Skeletal muscle cell (primary cell): ENCODE measurements around the gene IMMT.
A peak's percentile ranks its signal among the peaks of the same experiment; 100 is the strongest.

Source experiments
- DNase-seq: peaks from one replicate; pipeline ENCODE4 v3.0.0-alpha.2; 2010; ENCODE audit warnings: low read depth
- H3K4me3 ChIP-seq: 2 replicates; pipeline ENCODE4 v1.5.1; 2011; ENCODE audit warnings: low read depth, mild to moderate bottlenecking, control low read depth, low read length, moderate library complexity

IMMT gene

GRCh38 chr2:86227685-86228084 lies 32.4 kb upstream of the IMMT start:
- H3K4me3 ChIP-seq = no peak overlapping the region
- DNase-seq = no peak

GRCh38 chr2:86226636-86227520 lies 31.6 kb upstream of the IMMT start:
- H3K4me3 ChIP-seq = no peak overlapping the region
- DNase-seq = no peak

- H3K4me3 ChIP-seq = no peak overlapping the region
- no peak for DNase-seq
Measured at GRCh38 chr2:86226070-86226469, 30.8 kb upstream of the IMMT start.

DNA sequence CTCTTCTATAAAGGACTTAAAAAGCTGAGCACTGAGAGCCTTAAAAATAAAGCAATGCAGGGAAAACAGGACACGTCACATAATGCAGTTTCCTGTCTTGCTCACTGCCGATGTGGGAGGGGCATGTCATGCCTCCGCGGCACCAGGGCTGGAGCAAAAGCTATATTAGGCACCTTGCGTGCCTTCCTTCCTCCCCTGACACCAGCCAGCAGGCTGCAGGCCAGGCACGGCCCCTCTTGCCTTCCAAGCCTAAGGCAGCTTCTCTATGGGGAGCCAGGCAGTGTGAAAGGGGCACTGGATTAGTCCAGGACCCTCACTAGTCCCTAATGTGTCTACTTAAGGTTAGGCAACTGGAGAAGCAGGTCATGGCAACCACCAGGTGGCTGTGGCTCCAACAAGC lies 30.3 kb upstream of the IMMT start:
- DNase-seq = no peak

DNA sequence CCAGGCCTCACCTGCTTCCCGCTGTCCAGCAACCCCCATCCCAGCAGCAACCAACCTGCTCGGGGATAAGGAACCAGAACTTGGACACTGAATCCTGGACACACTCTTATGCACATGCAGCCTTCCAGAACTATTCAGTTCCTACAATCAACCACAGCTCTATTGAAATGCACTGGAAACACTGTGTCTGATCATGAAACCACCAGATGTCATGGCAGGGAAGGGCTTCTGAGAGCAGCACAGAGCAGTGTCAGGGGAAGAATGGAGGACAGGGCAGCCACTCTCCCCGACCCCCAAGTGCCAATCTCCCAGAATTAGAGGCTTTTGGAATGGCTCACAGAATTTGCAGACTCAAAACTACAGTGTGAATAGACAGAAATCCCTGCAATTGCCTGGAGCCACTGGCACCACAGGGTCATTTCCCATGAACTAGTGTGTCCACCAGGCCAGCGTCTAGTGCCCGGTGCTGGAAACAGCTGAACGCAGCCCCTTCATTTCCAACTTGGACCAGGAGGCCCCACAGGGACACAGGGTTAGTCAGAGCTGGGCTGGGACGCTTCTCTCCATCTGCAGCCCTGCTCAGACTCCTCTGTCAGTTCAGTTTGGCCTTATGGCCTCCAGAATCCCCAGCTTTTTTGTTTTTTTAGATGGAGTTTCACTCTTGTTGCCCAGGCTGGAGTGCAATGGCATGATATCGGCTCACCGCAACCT lies 29.5 kb upstream of the IMMT start:
- DNase-seq = no peak
- H3K4me3 ChIP-seq = no peak overlapping the region

More for the DNA sequence above, 30.3 kb upstream of the IMMT start:
- H3K4me3 ChIP-seq = no peak overlapping the region

GRCh38 chr2:86223927-86224560 lies 28.8 kb upstream of the IMMT start:
- H3K4me3 ChIP-seq = no peak overlapping the region
- no peak for DNase-seq

- peak; percentile 54 for DNase-seq
Measured at GRCh38 chr2:86223140-86223926, 28.1 kb upstream of the IMMT start.

GRCh38 chr2:86221066-86221684 lies 25.9 kb upstream of the IMMT start:
- H3K4me3 ChIP-seq = no peak overlapping the region
- no peak for DNase-seq

More at GRCh38 chr2:86223140-86223926, 28.1 kb upstream of the IMMT start:
- H3K4me3 ChIP-seq = no peak overlapping the region

DNA sequence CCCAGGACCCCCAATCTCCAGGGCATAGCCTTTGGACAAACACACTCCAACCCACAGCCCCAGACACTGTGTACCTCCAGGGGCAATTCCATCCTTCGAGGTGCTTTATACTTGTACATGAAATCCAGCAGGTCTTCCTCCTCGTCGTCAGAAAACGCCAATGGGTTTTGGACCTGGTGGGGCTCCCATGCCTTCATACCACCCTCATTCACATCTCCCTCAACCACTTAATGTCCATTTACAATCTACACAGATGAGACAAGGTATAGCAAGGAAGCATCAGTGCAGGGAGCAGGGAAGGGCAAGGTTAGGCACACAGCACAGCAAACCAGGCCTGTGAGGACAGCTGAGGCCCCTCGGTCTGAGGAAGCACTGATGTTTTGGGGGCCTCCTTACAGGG lies 24.6 kb upstream of the IMMT start:
- no peak for DNase-seq
- no peak overlapping the region for H3K4me3 ChIP-seq

DNA sequence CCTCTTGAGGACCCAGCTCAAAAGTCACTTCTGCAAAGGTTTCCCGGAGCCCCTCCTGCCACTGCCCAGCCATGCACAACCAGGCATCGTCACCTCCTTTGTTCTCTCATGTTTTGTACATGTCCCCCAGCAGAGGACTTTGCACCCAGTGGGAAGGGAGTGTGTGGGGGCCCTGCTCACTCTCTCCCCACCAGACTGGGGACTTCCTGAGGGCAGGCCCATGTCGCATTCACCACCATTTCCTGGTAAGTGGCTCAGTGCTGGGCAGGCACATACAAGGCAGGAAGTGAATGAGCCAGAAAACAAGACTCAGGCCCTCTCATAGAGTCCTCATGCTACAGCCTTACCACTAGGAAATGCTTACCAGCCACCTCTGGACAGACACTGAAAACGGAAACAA lies 22.9 kb upstream of the IMMT start:
- no peak overlapping the region for H3K4me3 ChIP-seq

DNA sequence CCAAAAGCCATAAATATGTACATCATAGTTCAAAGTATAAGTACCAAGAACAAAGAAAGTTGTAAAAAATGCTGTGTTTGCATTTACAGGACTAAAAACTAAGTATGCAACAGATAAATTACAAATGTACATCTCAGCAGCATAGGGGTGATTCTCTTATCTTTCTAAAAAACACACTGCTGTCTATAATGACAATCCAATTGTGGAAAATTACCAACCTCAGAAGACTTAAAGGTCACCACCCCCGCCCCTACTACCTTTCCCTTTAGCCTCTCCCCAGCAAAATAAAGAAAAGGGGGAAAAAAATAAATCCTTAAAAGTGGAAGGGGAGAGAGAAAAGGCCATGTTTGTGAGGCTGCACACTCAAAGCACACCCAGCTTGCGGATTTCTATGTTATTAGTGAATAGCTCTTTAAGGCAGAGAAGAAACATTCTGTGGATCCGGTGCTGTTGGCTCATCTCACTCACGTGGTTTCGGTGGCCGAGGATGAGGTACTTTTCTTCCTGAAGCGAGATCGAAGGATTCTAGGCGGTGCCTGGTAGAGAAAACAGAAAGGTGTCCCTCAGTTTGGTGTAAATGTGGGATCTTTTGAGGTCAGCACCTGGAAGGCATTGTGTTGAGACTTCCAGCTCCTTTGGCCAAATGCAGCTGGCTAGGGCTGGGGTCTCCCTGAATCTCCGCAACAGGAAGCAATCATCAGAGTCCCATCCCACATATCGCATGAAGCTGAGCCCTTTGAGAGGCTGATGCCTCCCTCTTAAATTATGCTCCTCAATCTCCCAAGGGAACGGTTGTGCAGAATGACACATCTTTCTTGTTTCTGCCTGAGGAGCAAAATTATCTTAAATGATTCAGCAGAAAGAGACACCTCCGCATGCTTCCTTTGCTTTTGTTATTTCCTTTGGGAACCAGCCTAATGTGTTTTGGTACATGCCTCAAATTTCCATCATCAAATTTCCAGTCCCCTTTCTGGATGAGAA lies 21.6 kb upstream of the IMMT start:
- peak overlapping the region; percentile 15 for H3K4me3 ChIP-seq
- peak; percentile 53 for DNase-seq

More for the DNA sequence above, 22.9 kb upstream of the IMMT start:
- no peak for DNase-seq

DNA sequence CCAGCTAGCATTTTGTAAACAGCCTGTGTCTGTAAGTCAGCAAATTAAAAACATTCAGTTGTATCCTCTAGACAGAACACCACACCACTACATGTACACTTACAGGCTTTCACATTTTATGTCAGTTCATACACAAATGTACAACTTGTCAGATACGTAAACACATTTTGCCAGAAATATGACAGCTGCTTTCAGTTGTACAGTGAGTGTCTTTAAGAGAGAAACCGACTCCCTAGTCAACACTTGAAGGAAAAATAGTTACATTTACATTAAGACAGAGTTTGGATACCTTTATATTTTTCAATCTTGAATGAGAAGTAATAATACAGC lies 19.2 kb upstream of the IMMT start:
- no peak overlapping the region for H3K4me3 ChIP-seq
- no peak for DNase-seq

GRCh38 chr2:86213699-86214502 lies 18.6 kb upstream of the IMMT start:
- no peak for DNase-seq
- H3K4me3 ChIP-seq = no peak overlapping the region

- no peak overlapping the region for H3K4me3 ChIP-seq
- DNase-seq = no peak
Measured at GRCh38 chr2:86213056-86213455, 17.8 kb upstream of the IMMT start.

DNA sequence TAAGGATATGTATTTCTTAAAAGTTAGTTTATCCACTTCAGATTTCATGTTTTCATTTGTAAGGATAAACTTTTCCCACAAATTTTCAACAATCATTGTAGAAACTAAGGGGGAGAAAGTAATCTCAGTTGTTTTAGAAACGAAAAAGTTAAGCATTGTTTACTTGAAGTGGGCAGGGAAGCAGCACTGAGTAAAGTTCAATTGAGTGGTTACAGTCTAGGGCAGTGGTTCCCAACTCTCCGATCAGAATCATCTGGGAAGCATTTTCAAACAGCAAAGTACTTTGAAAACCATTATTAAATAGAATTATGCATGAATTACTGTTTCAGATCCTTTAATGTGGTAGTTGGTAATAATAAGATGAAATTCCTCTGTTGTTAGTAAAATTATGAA lies 16.5 kb upstream of the IMMT start:
- H3K4me3 ChIP-seq = no peak overlapping the region
- no peak for DNase-seq

- DNase-seq = no peak
Measured at GRCh38 chr2:86211033-86211795, 16.0 kb upstream of the IMMT start.

GRCh38 chr2:86204458-86204857 lies 9.2 kb upstream of the IMMT start:
- no peak overlapping the region for H3K4me3 ChIP-seq
- no peak for DNase-seq

More at GRCh38 chr2:86211033-86211795, 16.0 kb upstream of the IMMT start:
- H3K4me3 ChIP-seq = no peak overlapping the region
